Measurements from ENCODE around the gene CCDC197.

Gene CCDC197

DNA sequence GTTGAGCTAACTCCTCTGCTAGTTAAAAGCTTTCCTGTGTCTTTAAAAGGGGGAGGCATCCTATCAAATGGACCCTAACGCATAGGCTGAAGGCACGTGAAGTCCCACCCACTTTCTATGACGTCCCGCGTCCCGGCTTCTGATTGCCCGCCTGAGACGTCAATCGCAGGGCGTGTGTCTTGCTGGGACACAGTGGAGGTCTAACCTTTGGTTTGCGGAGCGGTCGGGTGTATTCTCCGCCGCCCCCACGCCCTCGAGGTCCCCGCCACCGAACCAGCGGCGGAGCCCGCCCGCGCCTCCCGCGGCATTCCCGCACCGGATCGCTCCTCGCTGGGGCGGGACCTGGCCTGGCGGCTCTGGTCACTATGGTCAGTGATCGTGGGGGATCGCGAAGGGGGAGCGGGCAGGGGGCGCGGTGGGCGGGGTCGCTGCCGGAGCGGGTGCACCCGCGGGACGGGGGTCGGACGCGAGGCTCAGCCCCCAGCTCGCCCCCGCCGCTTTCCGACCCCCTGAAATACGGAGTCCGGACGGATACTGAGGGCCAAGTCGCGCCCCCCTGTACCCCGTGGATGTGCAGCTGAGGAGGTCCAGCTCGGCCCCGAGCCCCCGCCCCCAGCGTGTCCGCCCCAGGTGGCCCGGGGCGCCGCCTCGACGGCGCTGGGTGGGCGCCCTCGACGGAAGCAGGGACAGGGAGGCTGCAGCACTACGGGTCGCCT lies 29.2 kb downstream of the CCDC197 start, which contains the start of gene OTUB2:
Gene OTUB2, plus strand, starts transcription at position 168 of the 716 bp plus-strand sequence. Its CDS starts 198 bp downstream, at position 366.
- peak; percentile 97 for DNase-seq (ENCODE audit: low spot score)

GRCh38 chr14:94026889-94027469 lies 29.9 kb downstream of the CCDC197 start:
- DNase-seq (ENCODE audit: low spot score), result no peak

GRCh38 chr14:94027566-94028449 lies 30.7 kb downstream of the CCDC197 start:
- DNase-seq (ENCODE audit: low spot score), result no peak

- DNase-seq (ENCODE audit: low spot score), result no peak
These were observed 31.3 kb downstream of the CCDC197 start for GRCh38 chr14:94028450-94028826.

- no peak for DNase-seq (ENCODE audit: low spot score)
These were observed 32.2 kb downstream of the CCDC197 start for GRCh38 chr14:94029265-94029664.

GRCh38 chr14:94029671-94030203 lies 32.6 kb downstream of the CCDC197 start:
- no peak for DNase-seq (ENCODE audit: low spot score)

GRCh38 chr14:94030571-94030970 lies 33.5 kb downstream of the CCDC197 start:
- DNase-seq (ENCODE audit: low spot score), result no peak

DNA sequence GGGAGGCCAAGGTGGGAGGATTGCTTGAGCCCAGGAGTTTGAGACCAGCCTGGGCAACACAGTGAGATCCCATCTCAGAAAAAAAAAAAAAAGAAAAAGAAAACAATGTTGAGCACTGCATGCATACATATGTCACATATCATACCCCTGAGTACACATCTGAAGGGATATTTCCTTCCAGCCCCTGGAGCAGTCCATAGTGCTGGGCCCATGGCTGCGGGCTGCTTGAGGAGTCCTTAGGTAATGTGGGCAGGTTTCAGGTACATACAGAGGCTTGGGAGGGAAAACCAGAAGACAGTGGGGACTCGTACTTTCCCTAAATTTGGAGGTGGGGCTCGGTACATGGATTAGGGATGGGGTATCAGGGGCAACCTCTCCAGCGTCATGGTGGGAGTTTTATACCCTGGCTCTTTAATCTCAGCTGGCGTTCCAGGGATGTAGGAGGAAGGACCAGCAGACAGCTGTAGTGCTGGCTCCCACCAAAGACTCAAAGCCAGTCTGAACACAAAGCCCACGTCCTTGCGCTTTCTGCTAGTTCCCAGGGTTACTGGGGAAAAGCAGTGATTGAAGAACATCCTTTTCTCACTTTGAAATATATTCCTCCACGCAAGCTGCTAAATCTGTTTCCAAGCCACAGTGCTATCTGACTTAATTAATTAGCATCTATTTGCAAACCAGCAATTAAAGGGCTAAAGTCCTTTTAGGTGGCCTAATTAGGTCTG lies 34.2 kb downstream of the CCDC197 start:
- DNase-seq (ENCODE audit: low spot score), result no peak

DNA sequence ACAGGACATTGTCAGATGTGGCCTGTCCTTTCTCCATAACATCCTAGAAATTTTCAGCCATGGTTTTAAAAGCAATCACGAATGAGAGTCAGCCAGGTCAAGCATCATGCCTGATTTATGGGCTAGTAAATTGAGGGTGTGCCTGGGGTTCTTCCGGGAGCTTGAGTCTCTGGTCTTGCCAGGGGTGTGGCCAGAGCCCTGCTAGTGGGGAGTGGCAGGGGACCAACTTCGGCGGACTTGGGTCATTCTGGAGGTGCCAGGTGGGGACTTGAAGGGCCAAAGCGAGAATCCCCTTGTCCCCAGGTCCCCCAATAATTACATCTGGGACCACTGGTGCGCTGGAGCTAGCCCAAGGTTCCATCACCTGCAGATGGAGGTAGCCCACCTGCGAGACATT lies 34.8 kb downstream of the CCDC197 start:
- no peak for DNase-seq (ENCODE audit: low spot score)

DNA sequence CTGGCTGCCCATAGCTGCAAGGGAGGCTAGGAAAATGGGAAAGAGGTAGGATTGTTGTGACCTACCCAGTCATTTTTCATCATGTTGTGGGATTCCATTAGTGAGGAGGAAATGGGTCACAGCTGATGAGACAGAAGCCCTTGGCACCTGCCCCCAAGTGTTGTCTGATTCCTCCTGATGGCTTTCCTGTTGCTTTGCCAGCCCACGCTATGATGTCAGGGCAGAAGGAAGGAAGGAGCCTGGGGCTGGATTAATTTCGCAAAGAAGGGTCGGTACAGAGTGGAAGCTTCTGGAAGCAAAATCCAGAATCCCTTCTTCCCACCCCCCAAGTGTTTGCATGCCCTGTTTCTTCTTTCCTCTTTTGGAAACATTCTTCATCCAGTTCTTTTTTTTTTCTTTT lies 37.8 kb downstream of the CCDC197 start:
- no peak for DNase-seq (ENCODE audit: low spot score)

GRCh38 chr14:94036313-94037167 lies 39.4 kb downstream of the CCDC197 start:
- DNase-seq (ENCODE audit: low spot score), result peak; percentile 66

DNA sequence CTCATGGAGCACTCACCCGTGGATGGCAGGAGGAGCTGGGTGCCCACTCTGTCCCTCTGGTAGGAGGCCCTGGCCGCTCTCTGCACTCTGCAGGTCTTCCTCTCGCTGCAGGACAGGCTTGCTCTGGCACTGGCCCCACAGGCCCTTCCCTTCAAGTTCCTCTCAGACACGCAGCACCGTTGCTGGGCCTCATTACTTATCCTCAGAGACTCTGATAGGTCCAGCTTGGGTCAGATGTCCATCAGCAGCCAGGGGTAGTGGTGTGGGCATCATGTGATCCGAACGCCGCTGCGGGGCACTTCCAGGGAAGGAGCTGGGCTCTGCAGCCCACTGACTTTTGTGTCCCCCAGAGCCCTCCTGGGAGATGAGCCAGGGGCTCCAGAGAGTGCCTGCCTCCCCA lies 40.9 kb downstream of the CCDC197 start:
- no peak for DNase-seq (ENCODE audit: low spot score)

DNA sequence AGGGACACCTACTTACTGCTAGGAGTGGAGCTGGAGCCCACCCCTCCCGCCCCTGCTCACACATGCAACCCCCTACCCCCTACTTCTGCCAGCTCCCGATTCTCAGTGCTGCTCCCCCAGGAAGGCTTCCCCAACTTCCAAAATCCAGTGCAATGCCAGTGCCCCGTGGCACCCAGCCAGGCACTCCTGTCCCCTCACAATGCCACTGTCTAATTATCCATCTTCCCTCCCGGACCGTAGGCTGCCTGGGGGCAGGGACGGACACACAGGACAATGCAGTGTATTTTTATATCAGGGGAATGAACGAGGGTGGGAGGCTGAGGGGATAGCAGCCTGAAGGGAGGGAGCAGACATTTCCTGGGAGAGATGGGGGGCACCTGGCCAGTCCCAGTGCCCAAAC lies 41.4 kb downstream of the CCDC197 start:
- no peak for DNase-seq (ENCODE audit: low spot score)

GRCh38 chr14:94038921-94039629 lies 42.0 kb downstream of the CCDC197 start:
- DNase-seq (ENCODE audit: low spot score), result no peak

DNA sequence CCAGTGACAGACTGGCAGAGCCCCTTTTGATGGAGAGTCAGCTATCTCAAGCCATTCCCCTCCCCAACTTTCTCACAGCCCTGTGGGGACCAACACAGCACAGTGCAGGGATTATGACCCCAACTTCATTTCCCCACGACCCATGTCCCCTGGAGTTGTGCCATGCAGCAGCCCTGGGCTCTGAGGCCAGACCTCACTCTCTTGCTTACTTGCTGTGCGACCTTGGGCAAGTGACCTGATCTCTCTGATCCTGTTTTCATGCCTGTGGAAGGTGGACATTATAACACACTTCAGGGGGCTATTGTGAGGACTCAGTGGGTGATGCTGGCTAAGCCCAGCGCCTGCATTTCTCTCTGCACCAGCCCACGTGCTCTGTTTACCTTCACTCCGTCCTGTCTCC lies 43.1 kb downstream of the CCDC197 start:
- no peak for DNase-seq (ENCODE audit: low spot score)

GRCh38 chr14:94040796-94041195 lies 43.7 kb downstream of the CCDC197 start:
- DNase-seq (ENCODE audit: low spot score), result no peak

- no peak for DNase-seq (ENCODE audit: low spot score)
These were observed 44.6 kb downstream of the CCDC197 start for GRCh38 chr14:94041551-94042346.

GRCh38 chr14:94042433-94043091 lies 45.5 kb downstream of the CCDC197 start:
- DNase-seq (ENCODE audit: low spot score), result no peak
